K562 (cell line): ENCODE measurements around the gene RBMXL3. TPM values are rescaled to one million over a fixed set of nuclear protein-coding genes. Genes with fewer than 3 reads are reported as not detected.

Source experiments
- ARID4B ChIP-seq: sonication (generic); formaldehyde crosslinking; IDR thresholded peaks from 2 replicates; pipeline ENCODE4 v1.8.0; 2022; ENCODE audit warnings: mild to moderate bottlenecking, missing genetic modification reagents
- ATF7 ChIP-seq: fragments of 450-650 bp; IDR thresholded peaks from 2 replicates; pipeline ENCODE4 v1.7.1; 2014; ENCODE audit warnings: mild to moderate bottlenecking, moderate library complexity
- PYGO2 ChIP-seq: fragments of 450-650 bp; IDR thresholded peaks from 2 replicates; pipeline ENCODE4 v1.6.1; 2016; ENCODE audit warnings: mild to moderate bottlenecking, missing genetic modification characterization, moderate library complexity, missing compliant biosample characterization
- RAD21 ChIP-seq, 2 experiments: fragments of 250-450 bp in 1 of 2; fragments of 450-650 bp in 1 of 2; sonication (Bioruptor Pico) in 1 of 2; formaldehyde crosslinking in 1 of 2; IDR thresholded peaks in 1 of 2; conservative IDR thresholded peaks in 1 of 2; 2 replicates each; pipeline versions ENCODE4 v1.4.0 to v1.8.0; 2020 to 2022; ENCODE audit warnings: mild to moderate bottlenecking in 2 of 2, moderate library complexity in 1 of 2
- SLC30A9 ChIP-seq: fragments of 250-450 bp; sonication (Bioruptor Pico); IDR thresholded peaks from 2 replicates; pipeline ENCODE4 v1.8.0; 2022; ENCODE audit warnings: mild to moderate bottlenecking, moderate library complexity
- SP1 ChIP-seq: sonication (generic); formaldehyde crosslinking; IDR thresholded peaks from 2 replicates; pipeline ENCODE4 v1.8.1; 2022; ENCODE audit warnings: mild to moderate bottlenecking, missing genetic modification reagents
- TFE3 ChIP-seq: fragments of 450-650 bp; formaldehyde crosslinking; IDR thresholded peaks from 2 replicates; pipeline ENCODE4 v1.4.0; 2020; ENCODE audit warnings: mild to moderate bottlenecking, mixed read lengths
- polyA plus RNA-seq, 8 experiments: library from polyadenylated mRNA; depleted of rRNA in 4 of 8; stranded (reverse) in 5 of 8; unstranded in 3 of 8; fragments of >200 nt; fragmentation: Nextera tagmentation in 2 of 8; fragmentation: Illumina TruSeq in 1 of 8; extraction: Ambion mirVana in 2 of 8; extraction: Trizol in 1 of 8; gene quantifications; 2 replicates each; pipeline versions ENCODE4 v1.2.1 to v1.2.3, GENCODE V29; 2011 to 2014; ENCODE audit warnings: inconsistent platforms in 1 of 8, missing spikeins in 1 of 8
- total RNA-seq, 7 experiments: library from RNA; depleted of rRNA in 6 of 7; stranded (reverse); fragments of >200 nt in 6 of 7; fragmentation: Illumina TruSeq in 2 of 7; extraction: Trizol in 2 of 7; gene quantifications; 2 replicates each; pipeline versions ENCODE4 v1.2.1 to v1.2.3, GENCODE V29; 2011 to 2021; ENCODE audit warnings: low replicate concordance in 1 of 7

The RBMXL3 gene
- total and polyA plus RNA-seq, 9 of the 15 experiments (the other 6 are each of a cell fraction or from before 2014, with no cell fraction given): 0.03 to 0.31 (median 0.04) TPM; not detected in 6

- TF ChIP-seq TFE3 (CRISPR knock-in tag) (no peak), ATF7 (no peak), PYGO2 (tag) (no peak), SLC30A9 (no peak), ARID4B (no peak), RAD21 (CRISPR knock-in tag; conservative IDR thresholded peaks at IDR 0.05 in 1 of 2, IDR thresholded peaks at IDR 0.05 in 1 of 2) (peak in 1 of 2 experiments; percentile 35; a peak in 2 of 4 replicates), SP1 (CRISPR knock-in tag) (no peak)
- TF ChIP-seq, all 486 proteins: peak for 3
Observed at GRCh38 chrX:115226929-115227328, 37.7 kb downstream of the RBMXL3 start (continued).
